Lower lobe of right lung (tissue), 2 donors: ENCODE data around the gene MDM2. TPM values are rescaled to one million over a fixed set of nuclear protein-coding genes. Genes with fewer than 3 reads are reported as not detected.

Experiments used
- ATAC-seq, 2 donors: fragments of 200-7000 bp; cut with Tn5 transposase; one replicate each; pipeline ENCODE4 v1.9.1; 2020 to 2022; ENCODE audit warnings: mild to moderate bottlenecking in 2 of 2, moderate library complexity in 2 of 2
- DNase-seq: peaks from one replicate; pipeline ENCODE4 v3.0.0-alpha.2; 2020
- H3K27ac ChIP-seq: fragments of 200-600 bp; one replicate; pipeline ENCODE4 v1.8.0; 2022
- H3K27me3 ChIP-seq: fragments of 200-600 bp; one replicate; pipeline ENCODE4 v1.8.0; 2022; ENCODE audit warnings: low read depth
- H3K36me3 ChIP-seq: fragments of 200-600 bp; one replicate; pipeline ENCODE4 v1.8.0; 2022; ENCODE audit warnings: mild to moderate bottlenecking
- H3K4me1 ChIP-seq: fragments of 200-600 bp; one replicate; pipeline ENCODE4 v1.8.0; 2022
- H3K4me3 ChIP-seq: fragments of 200-600 bp; one replicate; pipeline ENCODE4 v1.8.0; 2022; ENCODE audit warnings: mild to moderate bottlenecking
- H3K9me3 ChIP-seq: fragments of 200-600 bp; one replicate; pipeline ENCODE4 v1.8.0; 2022
- CTCF ChIP-seq: fragments of 200-600 bp; IDR thresholded peaks from one replicate; pipeline ENCODE4 v1.8.0; 2022; ENCODE audit warnings: antibody characterized with exemption, mild to moderate bottlenecking
- intact Hi-C: fragments of 100-400 bp; cut with DNase I; formaldehyde crosslinking; loops from one replicate; pipeline ENCODE4 v1.11.0; 2022
- total RNA-seq: library from RNA; stranded (reverse); fragmentation: NEBNext Ultra II Directional; extraction: Animal tissue kit (Norgen Biotek cat#: 25700); gene quantifications from one replicate; pipeline ENCODE4 v1.2.1, GENCODE V29; 2021
- donor health status: DM: no; HTN: yes; CAD: no; lungs with severe emphysema.

MDM2 gene
- total RNA-seq, 1 donor from 2014 or later: 136 TPM

- H3K4me1 ChIP-seq: no peaks in the 10 kb centered on the region
- TF ChIP-seq CTCF: no peak
- H3K4me3 ChIP-seq: no peak overlapping the region
- ATAC-seq (no peak), DNase-seq (no peak)
- no peak overlapping the region for H3K27ac ChIP-seq
- H3K9me3 ChIP-seq: no peaks in the 10 kb centered on the region
- intact Hi-C loops: no loop called here
- H3K36me3 ChIP-seq: peaks cover 13% of the 10 kb centered on the region
- H3K27me3 ChIP-seq: no peaks in the 10 kb centered on the region
Measured at GRCh38 chr12:68771223-68771925, 36.6 kb upstream of the MDM2 start.

- Histone ChIP-seq H3K36me3 (no peaks in the 10 kb centered on the region), H3K27ac (no peak overlapping the region), H3K9me3 (no peaks in the 10 kb centered on the region), H3K4me1 (no peaks in the 10 kb centered on the region), H3K4me3 (no peak overlapping the region), H3K27me3 (no peaks in the 10 kb centered on the region)
- ATAC-seq (no peak), DNase-seq (no peak)
- no peak for TF ChIP-seq CTCF
- intact Hi-C loops: no loop called here
Measured at GRCh38 chr12:68772714-68773113, 35.3 kb upstream of the MDM2 start.

- intact Hi-C loops: no loop called here
- no peak for ATAC-seq
Measured at GRCh38 chr12:68773582-68773981, 34.4 kb upstream of the MDM2 start.

GRCh38 chr12:68775121-68775630, 32.8 kb upstream of the MDM2 start:
- intact Hi-C loops: no loop called here
- ATAC-seq: no peak
- no peak for TF ChIP-seq CTCF

More at GRCh38 chr12:68773582-68773981, 34.4 kb upstream of the MDM2 start:
- no peak overlapping the region for H3K4me3 ChIP-seq
- no peaks in the 10 kb centered on the region for H3K4me1 ChIP-seq
- H3K27ac ChIP-seq: no peak overlapping the region
- no peaks in the 10 kb centered on the region for H3K9me3 ChIP-seq
- no peaks in the 10 kb centered on the region for H3K27me3 ChIP-seq
- no peaks in the 10 kb centered on the region for H3K36me3 ChIP-seq
- no peak for TF ChIP-seq CTCF
- DNase-seq: no peak

GRCh38 chr12:68776976-68777610, 30.9 kb upstream of the MDM2 start:
- Histone ChIP-seq H3K4me3 (no peak overlapping the region), H3K27ac (no peak overlapping the region), H3K4me1 (no peaks in the 10 kb centered on the region), H3K9me3 (no peaks in the 10 kb centered on the region), H3K36me3 (no peaks in the 10 kb centered on the region), H3K27me3 (no peaks in the 10 kb centered on the region)
- ATAC-seq (no peak), DNase-seq (no peak)
- no peak for TF ChIP-seq CTCF
- intact Hi-C loops: no loop called here

More at GRCh38 chr12:68775121-68775630, 32.8 kb upstream of the MDM2 start:
- no peak for DNase-seq
- H3K27me3 ChIP-seq: no peaks in the 10 kb centered on the region
- H3K4me3 ChIP-seq: no peak overlapping the region
- no peaks in the 10 kb centered on the region for H3K9me3 ChIP-seq
- H3K27ac ChIP-seq: no peak overlapping the region
- H3K36me3 ChIP-seq: no peaks in the 10 kb centered on the region
- no peaks in the 10 kb centered on the region for H3K4me1 ChIP-seq
